HepG2 (cell line): Measurements from ENCODE around the gene ADAMTS13. TPM values are rescaled to one million over a fixed set of nuclear protein-coding genes. Genes with fewer than 3 reads are reported as not detected.

ENCODE experiments used
- ATF4 ChIP-seq, 2 experiments: fragments of 450-650 bp in 1 of 2; sonication (generic) in 1 of 2; formaldehyde crosslinking; IDR thresholded peaks; 2 replicates each; pipeline versions ENCODE4 v1.5.0 to v1.8.0; 2020 to 2022; ENCODE audit warnings: mild to moderate bottlenecking in 1 of 2, missing genetic modification reagents in 1 of 2
- BRD4 ChIP-seq: sonication (generic); formaldehyde crosslinking; IDR thresholded peaks from 2 replicates; pipeline ENCODE4 v1.4.0; 2020; ENCODE audit warnings: missing genetic modification reagents
- ETS1 ChIP-seq: sonication (generic); formaldehyde crosslinking; IDR thresholded peaks from 2 replicates; pipeline ENCODE4 v1.4.0; 2020; ENCODE audit warnings: missing genetic modification reagents
- HDAC2 ChIP-seq: sonication (generic); formaldehyde crosslinking; IDR thresholded peaks from 2 replicates; pipeline ENCODE4 v1.4.0; 2020; ENCODE audit warnings: missing genetic modification reagents
- KLF12 ChIP-seq: sonication (generic); formaldehyde crosslinking; IDR thresholded peaks from 2 replicates; pipeline ENCODE4 v1.4.0; 2020; ENCODE audit warnings: missing genetic modification reagents, borderline replicate concordance
- MAZ ChIP-seq, 2 experiments: sonication (generic) in 1 of 2; formaldehyde crosslinking in 1 of 2; IDR thresholded peaks; 2 replicates each; pipeline versions ENCODE4 v1.5.0 to v1.6.1; 2012 to 2020; ENCODE audit warnings: low read depth in 2 of 2, mild to moderate bottlenecking in 2 of 2, borderline replicate concordance in 1 of 2, improper control_type of control experiment in 1 of 2, low read length in 1 of 2, missing genetic modification reagents in 1 of 2, moderate library complexity in 1 of 2
- MED1 ChIP-seq: sonication (generic); formaldehyde crosslinking; IDR thresholded peaks from 2 replicates; pipeline ENCODE4 v1.4.0; 2020; ENCODE audit warnings: missing genetic modification reagents
- NBN ChIP-seq: fragments of 450-650 bp; conservative IDR thresholded peaks from 2 replicates; pipeline ENCODE4 v1.6.1; 2017
- PAWR ChIP-seq: sonication (generic); formaldehyde crosslinking; IDR thresholded peaks from 2 replicates; pipeline ENCODE4 v1.4.0; 2020; ENCODE audit warnings: missing genetic modification reagents, mild to moderate bottlenecking, borderline replicate concordance
- PHF21A ChIP-seq: sonication (generic); formaldehyde crosslinking; IDR thresholded peaks from 2 replicates; pipeline ENCODE4 v1.5.0; 2020; ENCODE audit warnings: mild to moderate bottlenecking, missing genetic modification reagents
- SOX6 ChIP-seq, 2 experiments: fragments of 450-650 bp in 1 of 2; sonication (generic) in 1 of 2; formaldehyde crosslinking in 1 of 2; IDR thresholded peaks; 2 replicates each; pipeline versions ENCODE4 v1.4.0 to v1.6.1; 2017 to 2020; ENCODE audit warnings: antibody characterized with exemption in 1 of 2, mild to moderate bottlenecking in 1 of 2, missing genetic modification reagents in 1 of 2
- TEF ChIP-seq: sonication (generic); formaldehyde crosslinking; IDR thresholded peaks from 2 replicates; pipeline ENCODE4 v1.5.0; 2020; ENCODE audit warnings: missing genetic modification reagents
- THAP7 ChIP-seq: sonication (generic); formaldehyde crosslinking; IDR thresholded peaks from 2 replicates; pipeline ENCODE4 v1.8.1; 2023; ENCODE audit warnings: mild to moderate bottlenecking, missing genetic modification reagents
- ZFP1 ChIP-seq: IDR thresholded peaks from 2 replicates; pipeline ENCODE4 v1.6.1; 2016
- ZMYM3 ChIP-seq: sonication (generic); formaldehyde crosslinking; IDR thresholded peaks from 2 replicates; pipeline ENCODE4 v1.5.1; 2020; ENCODE audit warnings: mild to moderate bottlenecking, missing genetic modification reagents
- ZNF33A ChIP-seq: sonication (generic); formaldehyde crosslinking; IDR thresholded peaks from 2 replicates; pipeline ENCODE4 v1.5.1; 2020; ENCODE audit warnings: missing genetic modification reagents, mild to moderate bottlenecking, moderate library complexity, borderline replicate concordance
- ZNF687 ChIP-seq: sonication (generic); formaldehyde crosslinking; IDR thresholded peaks from 2 replicates; pipeline ENCODE4 v1.5.1; 2020; ENCODE audit warnings: mild to moderate bottlenecking, missing genetic modification reagents, moderate library complexity
- ZNF7 ChIP-seq: IDR thresholded peaks from 2 replicates; pipeline ENCODE4 v1.6.1; 2016; ENCODE audit warnings: missing biosample characterization, missing genetic modification reagents
- ZNF749 ChIP-seq: sonication (generic); formaldehyde crosslinking; IDR thresholded peaks from 2 replicates; pipeline ENCODE4 v1.8.0; 2022; ENCODE audit warnings: mild to moderate bottlenecking, missing genetic modification reagents, moderate library complexity, borderline replicate concordance
- polyA plus RNA-seq, 8 experiments: library from polyadenylated mRNA; depleted of rRNA in 3 of 8; stranded (reverse) in 7 of 8; unstranded in 1 of 8; fragments of >200 nt; fragmentation: Illumina TruSeq in 4 of 8; extraction: Trizol in 4 of 8; gene quantifications; 2 replicates each; pipeline versions ENCODE4 v1.2.1 to v1.2.3, GENCODE V29; 2011 to 2016; ENCODE audit warnings: low read depth in 4 of 8, missing spikeins in 1 of 8, mixed read lengths in 1 of 8; ENCODE audit not compliant: insufficient read depth in 1 of 8
- total RNA-seq, 5 experiments: library from RNA; depleted of rRNA; stranded (reverse); fragments of >200 nt; fragmentation: Illumina TruSeq; extraction: Trizol; gene quantifications; 2 replicates each; pipeline ENCODE4 v1.2.3, GENCODE V29; 2016; ENCODE audit warnings: low read depth in 1 of 5

The ADAMTS13 gene
- total and polyA plus RNA-seq, 2 of the 13 experiments (the other 11 are each of a cell fraction or from before 2014, with no cell fraction given): 0.91 to 4.5 TPM

- TF ChIP-seq PAWR (CRISPR knock-in tag) (no peak), MAZ (IDR thresholded peaks at IDR 0.05; ENCODE audit: borderline replicate concordance, low read depth, low read length) (no peak), MAZ (CRISPR knock-in tag; IDR thresholded peaks at IDR 0.05; ENCODE audit: low read depth) (no peak), ZMYM3 (peak; percentile 15; the same call in 1 of the 2 replicates), KLF12 (CRISPR knock-in tag) (peak; percentile 40; the same call in 1 of the 2 replicates), NBN (no peak), ETS1 (CRISPR knock-in tag) (peak; percentile 68; the same call in 1 of the 2 replicates), ZNF33A (CRISPR knock-in tag) (no peak), MED1 (CRISPR knock-in tag) (peak; percentile 13; the same call in 1 of the 2 replicates), TEF (CRISPR knock-in tag) (no peak), PHF21A (CRISPR knock-in tag) (peak; percentile 34; the same call in 1 of the 2 replicates), ZNF749 (CRISPR knock-in tag) (no peak), ZNF7 (CRISPR knock-in tag) (no peak), BRD4 (CRISPR knock-in tag) (no peak), THAP7 (CRISPR knock-in tag) (no peak), ZNF687 (CRISPR knock-in tag) (peak; percentile 75), SOX6 (IDR thresholded peaks at IDR 0.05) (no peak), SOX6 (CRISPR knock-in tag; IDR thresholded peaks at IDR 0.05) (peak; percentile 12; the same call in 1 of the 2 replicates), ZFP1 (no peak), HDAC2 (CRISPR knock-in tag) (0 out of 2 replicates have a peak, but pooled peaks have one; percentile 25), ATF4 (CRISPR knock-in tag; IDR thresholded peaks at IDR 0.05) (0 out of 4 replicates have a peak, but pooled peaks of 1 of the 2 experiments have one; percentile 28)
Measured at GRCh38 chr9:133421615-133422542, at the start of gene ADAMTS13 (continued).
